CD4-positive, alpha-beta T cell treated with Interferon gamma for 1 hour (primary cell): ENCODE measurements around the gene LRRC3B.

ENCODE experiments used
- DNase-seq: peaks from one replicate; pipeline ENCODE4 v3.0.0-alpha.2; 2020

LRRC3B gene

DNA sequence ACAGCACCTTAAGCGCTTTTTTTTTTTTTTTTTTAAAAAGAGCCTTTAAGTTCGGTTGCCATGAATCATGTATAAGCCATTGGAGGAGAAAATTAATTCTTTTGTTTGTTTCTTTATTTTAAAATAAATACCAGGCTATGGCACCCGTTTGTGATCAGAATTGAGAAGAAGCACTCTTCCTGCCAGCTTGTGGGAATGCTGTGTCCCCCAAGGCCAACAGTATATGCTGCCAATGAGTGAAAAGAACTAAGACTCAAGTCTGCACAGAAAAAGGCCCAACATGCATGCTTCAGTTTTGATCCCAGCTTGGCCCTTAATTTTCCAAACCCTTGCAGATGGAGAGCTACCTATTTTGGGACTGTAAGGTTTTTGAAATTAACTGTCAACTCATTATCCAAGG is 90.5 kb downstream of the LRRC3B start:
- DNase-seq, result no peak

DNA sequence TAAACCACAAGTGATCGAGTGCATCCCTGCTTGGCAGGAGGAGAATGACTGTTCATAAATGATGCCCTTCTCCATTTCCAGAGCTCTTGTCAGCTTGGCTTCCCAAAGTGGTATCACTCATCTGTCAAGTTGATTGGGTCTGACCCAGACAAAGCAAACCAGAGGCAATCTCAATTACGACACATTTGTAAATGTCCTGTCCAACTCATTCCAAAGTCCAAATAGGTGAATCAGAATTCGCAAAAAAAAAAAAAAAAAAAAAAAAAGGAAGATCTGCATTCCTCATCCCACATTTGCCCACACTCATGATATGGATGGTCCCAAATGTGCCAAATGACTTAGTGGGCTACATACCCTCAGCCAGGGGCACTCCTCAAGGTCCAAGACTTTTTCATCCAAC is 91.9 kb downstream of the LRRC3B start:
- DNase-seq, result no peak

- no peak for DNase-seq
Observed at GRCh38 chr3:26715431-26715830, 92.9 kb downstream of the LRRC3B start.

- DNase-seq, result no peak
Observed at GRCh38 chr3:26718315-26718714, 95.7 kb downstream of the LRRC3B start.

- DNase-seq, result no peak
Observed at GRCh38 chr3:26719134-26719533, 96.6 kb downstream of the LRRC3B start.

GRCh38 chr3:26721047-26721446 is 98.5 kb downstream of the LRRC3B start:
- no peak for DNase-seq

GRCh38 chr3:26731843-26732242 is 109.3 kb downstream of the LRRC3B start:
- no peak for DNase-seq

DNA sequence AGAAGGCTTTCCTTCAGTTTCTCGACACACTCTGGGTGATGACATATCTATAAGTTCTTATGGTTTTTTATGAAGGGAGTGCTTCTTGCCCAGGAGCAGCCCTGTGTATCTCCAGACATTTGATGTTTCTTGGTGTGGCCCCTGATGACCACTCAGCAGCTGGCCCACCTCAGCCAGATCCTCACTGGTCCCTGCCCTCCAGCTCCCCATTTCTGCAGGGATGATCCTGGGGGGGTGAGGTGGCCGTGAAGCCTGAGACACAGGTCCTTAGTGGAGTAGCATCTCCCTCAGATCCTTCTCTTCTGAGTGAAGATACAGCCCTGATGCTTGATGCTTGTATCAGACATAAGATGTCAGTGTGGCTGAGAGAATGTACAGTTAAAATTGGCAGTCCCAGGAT is 127.7 kb downstream of the LRRC3B start:
- DNase-seq, result no peak

- no peak for DNase-seq
Observed at GRCh38 chr3:26752466-26752865, 129.9 kb downstream of the LRRC3B start.

- no peak for DNase-seq
Observed at GRCh38 chr3:26753095-26753494, 130.5 kb downstream of the LRRC3B start.

- no peak for DNase-seq
Observed at GRCh38 chr3:26757978-26758377, 135.4 kb downstream of the LRRC3B start.
